Effector CD4-positive, alpha-beta T cell (primary cell): ENCODE results near the gene SCD.
"Not testable (repeated sequence)": the region's sequence is repeated elsewhere in the genome, so short reads cannot be mapped to it uniquely, and the experiment has no call there.

Source experiments
- DNase-seq: peaks from one replicate; pipeline ENCODE4 v3.0.0-alpha.2; 2020

The SCD gene

DNA sequence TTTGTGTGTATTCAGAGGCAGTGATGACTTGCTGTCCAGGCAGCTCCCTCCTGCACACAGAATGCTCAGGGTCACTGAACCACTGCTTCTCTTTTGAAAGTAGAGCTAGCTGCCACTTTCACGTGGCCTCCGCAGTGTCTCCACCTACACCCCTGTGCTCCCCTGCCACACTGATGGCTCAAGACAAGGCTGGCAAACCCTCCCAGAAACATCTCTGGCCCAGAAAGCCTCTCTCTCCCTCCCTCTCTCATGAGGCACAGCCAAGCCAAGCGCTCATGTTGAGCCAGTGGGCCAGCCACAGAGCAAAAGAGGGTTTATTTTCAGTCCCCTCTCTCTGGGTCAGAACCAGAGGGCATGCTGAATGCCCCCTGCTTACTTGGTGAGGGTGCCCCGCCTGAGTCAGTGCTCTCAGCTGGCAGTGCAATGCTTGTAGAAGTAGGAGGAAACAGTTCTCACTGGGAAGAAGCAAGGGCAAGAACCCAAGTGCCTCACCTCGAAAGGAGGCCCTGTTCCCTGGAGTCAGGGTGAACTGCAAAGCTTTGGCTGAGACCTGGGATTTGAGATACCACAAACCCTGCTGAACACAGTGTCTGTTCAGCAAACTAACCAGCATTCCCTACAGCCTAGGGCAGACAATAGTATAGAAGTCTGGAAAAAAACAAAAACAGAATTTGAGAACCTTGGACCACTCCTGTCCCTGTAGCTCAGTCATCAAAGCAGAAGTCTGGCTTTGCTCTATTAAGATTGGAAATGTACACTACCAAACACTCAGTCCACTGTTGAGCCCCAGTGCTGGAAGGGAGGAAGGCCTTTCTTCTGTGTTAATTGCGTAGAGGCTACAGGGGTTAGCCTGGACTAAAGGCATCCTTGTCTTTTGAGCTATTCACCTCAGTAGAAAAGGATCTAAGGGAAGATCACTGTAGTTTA lies 15.8 kb downstream of the SCD start:
- DNase-seq: no peak

DNA sequence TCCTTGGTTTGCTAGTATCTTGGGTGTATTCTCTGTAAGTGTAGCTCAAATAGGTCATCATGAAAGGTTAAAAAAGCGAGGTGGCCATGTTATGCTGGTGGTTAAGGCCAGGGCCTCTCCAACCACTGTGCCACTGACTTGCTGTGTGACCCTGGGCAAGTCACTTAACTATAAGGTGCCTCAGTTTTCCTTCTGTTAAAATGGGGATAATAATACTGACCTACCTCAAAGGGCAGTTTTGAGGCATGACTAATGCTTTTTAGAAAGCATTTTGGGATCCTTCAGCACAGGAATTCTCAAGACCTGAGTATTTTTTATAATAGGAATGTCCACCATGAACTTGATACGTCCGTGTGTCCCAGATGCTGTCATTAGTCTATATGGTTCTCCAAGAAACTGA lies 17.1 kb downstream of the SCD start:
- no peak for DNase-seq

GRCh38 chr10:100364735-100365391 lies 17.8 kb downstream of the SCD start:
- DNase-seq: no peak

GRCh38 chr10:100368721-100369120 lies 21.7 kb downstream of the SCD start:
- DNase-seq: no peak

- peak; percentile 33 for DNase-seq
Measured at GRCh38 chr10:100370714-100371481, 23.9 kb downstream of the SCD start.

DNA sequence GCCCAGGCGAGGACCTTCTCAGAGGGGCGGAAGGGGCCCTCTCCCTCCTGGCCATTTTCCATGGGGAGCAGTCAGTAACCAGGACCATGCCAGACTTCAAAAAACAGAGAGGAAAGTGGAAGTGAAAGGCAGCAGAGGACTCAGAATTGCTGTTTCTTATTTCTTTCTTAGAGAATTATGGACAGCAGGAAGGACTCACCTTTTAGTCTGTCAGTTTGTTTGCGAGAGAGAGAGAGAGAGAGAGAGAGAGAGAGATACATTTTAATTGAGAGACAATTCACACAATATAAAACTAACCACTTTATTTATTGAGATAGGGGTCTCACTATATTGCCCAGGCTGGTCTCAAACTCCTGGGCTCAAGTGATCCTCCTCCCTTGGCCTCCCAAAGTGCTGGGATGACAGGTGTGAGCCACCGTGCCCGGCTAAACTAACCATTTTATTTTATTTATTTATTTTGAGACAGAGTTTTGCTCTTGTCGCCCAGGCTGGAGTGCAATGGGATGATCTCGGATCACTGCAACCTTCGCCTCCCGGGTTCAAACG lies 24.5 kb downstream of the SCD start:
- no peak for DNase-seq

GRCh38 chr10:100372415-100373297 lies 25.6 kb downstream of the SCD start:
- no peak for DNase-seq

DNA sequence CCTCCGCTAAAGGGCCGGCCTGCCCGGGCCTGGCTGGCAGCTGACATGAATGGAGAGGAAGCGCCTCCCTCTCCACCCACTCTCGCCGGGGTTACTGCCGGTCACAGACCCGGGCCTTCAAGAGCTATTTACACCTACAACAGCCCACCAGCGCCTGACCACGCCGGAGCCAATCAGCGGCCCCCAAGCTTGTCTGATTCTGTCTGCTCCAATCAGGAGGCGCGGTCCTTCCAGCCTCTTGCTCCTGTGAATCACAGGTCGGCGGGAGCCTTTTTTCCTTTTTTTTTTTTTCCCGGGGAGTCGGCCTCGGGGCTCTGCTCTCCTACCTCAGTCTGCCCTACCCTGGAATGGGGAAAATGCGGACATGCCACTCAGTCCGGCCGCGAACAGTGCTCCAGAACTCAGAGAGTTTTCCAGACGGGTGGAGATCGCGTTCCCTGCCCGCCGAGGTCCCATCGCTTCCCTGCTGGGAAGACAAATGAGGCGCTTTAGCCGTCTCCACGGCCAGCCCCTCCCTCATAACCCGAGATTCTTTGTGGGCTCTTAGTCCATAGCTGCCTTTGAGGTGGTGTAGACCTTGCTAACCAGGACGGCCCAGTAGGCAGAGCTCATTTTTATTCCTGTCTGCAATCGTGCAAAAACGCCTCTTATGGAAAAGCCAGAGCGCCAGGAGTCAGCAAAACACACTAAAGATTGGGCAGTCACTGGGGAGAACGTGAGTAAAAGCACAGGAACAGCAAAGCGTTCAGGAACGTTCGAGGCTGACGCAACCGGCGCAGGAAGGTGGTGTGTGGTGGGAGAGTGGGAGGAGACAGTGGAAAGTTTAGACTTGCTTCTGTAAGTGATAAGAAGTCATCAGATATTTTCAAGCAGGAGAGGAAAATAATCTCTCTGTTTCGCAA lies 26.5 kb downstream of the SCD start:
- peak; percentile 77 for DNase-seq

DNA sequence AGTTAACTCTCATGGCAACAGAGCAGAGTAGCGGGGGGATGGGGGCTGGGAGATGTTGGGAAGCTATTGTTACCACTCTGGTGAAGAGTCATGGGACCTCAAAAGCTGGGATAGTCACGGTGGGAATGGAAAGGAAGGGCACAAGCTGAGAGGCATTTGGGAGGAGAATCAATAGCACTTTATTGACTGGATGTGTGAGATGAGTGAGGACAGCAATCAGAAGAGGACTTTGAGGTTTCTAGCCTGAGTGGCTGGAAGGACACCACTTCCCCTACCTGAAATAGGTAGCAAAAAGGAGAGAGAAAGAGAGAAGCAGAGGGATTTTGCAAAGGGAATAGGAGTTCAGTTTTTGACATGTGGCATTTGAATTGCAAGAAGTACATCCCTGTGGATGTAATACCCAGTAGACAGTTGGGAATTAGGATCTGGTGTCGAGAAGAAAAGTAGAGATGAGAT lies 27.2 kb downstream of the SCD start:
- DNase-seq: no peak

DNA sequence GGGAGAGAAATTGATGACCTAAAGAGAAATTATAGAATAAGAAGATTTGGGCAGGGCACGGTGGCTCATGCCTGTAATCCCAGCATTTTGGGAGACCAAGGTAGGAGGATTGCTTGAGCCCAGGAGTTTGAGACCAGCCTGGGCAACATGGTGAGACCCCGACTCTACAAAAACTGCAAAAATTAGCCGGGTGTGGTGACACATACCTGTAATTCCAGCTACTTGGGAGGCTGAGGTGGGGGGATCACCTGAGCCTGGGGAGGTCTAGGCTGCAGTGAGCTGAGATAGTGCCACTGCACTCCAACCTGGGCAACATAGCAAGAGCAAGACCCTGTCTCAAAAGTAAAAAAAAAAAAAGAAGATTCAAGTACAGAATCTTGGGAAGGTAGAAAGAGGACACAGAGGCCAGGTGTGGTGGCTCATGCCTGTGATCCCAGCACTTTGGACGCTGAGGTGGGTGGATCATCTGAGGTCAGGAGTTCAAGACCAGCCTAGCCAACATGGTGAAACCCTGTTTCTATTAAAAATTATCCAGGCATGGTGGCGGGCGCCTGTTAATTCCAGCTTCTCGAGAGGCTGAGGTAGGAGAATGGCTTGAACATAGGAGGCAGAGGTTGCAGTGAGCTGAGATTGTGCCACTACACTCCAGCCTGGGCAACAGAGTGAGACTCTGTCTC lies 27.8 kb downstream of the SCD start:
- DNase-seq: not testable (repeated sequence)

- not testable (repeated sequence) for DNase-seq
Measured at GRCh38 chr10:100376656-100377055, 29.6 kb downstream of the SCD start.

GRCh38 chr10:100377830-100378229 lies 30.8 kb downstream of the SCD start:
- DNase-seq: no peak

GRCh38 chr10:100380400-100380799 lies 33.4 kb downstream of the SCD start:
- DNase-seq: no peak

DNA sequence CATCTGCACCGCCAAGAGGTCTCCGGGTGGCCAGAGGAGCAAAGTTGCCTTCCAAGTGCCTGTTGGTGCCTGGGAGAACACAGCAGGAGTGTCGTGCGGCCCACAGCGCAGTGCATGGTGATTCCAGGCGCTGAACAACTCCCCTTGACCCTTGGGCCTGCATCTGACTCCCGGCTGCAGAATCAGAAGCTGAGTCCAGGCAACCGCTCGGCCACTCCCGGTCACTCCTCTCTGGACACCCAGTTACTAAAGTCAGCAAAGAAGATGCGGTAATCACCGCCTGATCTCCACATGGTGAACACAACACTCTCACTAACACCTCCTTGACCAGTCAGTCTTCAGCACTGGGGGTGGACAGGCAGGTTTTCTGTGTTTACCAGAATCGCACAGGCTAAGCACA lies 35.5 kb downstream of the SCD start:
- DNase-seq: no peak

GRCh38 chr10:100383251-100383650 lies 36.2 kb downstream of the SCD start:
- no peak for DNase-seq

- DNase-seq: no peak
Measured at GRCh38 chr10:100391163-100392002, 44.4 kb downstream of the SCD start.

DNA sequence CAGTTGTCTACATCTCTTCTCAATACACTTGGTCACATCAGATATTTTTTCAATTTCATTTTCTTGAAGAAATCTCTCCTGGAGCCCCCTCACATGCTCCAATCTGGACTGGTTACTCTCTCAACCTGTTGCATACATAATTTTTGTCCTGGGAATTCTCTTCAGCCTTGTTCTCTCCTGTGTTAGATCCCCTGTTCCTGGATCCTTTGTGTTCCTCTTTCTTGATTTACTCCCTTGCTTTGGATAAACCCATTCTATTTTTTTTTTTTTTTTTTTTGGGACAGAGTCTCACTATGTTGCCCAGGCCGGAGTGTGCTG lies 45.6 kb downstream of the SCD start:
- DNase-seq: no peak

- no peak for DNase-seq
Measured at GRCh38 chr10:100395626-100396025, 48.6 kb downstream of the SCD start.

GRCh38 chr10:100396605-100397004 lies 49.6 kb downstream of the SCD start:
- DNase-seq: no peak
